ENCODE data around the gene KCTD12. TPM values are rescaled to one million over a fixed set of nuclear protein-coding genes. Genes with fewer than 3 reads are reported as not detected.
"Not testable (repeated sequence)": the region's sequence is repeated elsewhere in the genome, so short reads cannot be mapped to it uniquely, and the experiment has no call there.

The KCTD12 gene
- polyA plus RNA-seq, 1 experiment, result 2.3 TPM

DNA sequence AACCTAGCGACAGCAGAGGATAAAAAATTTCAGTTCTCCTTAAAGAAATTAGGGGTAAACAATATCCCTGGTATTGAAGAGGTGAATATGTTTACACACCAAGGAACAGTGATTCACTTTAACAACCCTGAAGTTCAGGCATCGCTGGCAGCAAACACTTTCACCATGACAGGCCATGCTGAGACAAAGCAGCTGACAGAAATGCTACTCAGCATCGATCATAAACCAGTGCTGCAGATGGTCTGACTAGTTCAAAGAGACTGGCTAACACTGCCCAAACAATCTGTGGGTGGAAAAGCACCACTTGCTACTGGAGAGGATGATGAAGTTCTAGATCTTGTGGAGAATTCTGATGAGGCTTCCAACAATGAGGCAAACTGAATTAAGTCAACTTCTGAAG, 42.3 kb upstream of the KCTD12 start:
- no peak overlapping the region for H3K4me3 ChIP-seq (ENCODE audit: low read depth, low read length)
- H3K9me3 ChIP-seq (ENCODE audit: control insufficient read depth, insufficient read depth, low read length), result no peaks in the 10 kb centered on the region
- H3K27ac ChIP-seq (ENCODE audit: low read depth, low read length), result no peak overlapping the region
- TF ChIP-seq, protein P1, sequence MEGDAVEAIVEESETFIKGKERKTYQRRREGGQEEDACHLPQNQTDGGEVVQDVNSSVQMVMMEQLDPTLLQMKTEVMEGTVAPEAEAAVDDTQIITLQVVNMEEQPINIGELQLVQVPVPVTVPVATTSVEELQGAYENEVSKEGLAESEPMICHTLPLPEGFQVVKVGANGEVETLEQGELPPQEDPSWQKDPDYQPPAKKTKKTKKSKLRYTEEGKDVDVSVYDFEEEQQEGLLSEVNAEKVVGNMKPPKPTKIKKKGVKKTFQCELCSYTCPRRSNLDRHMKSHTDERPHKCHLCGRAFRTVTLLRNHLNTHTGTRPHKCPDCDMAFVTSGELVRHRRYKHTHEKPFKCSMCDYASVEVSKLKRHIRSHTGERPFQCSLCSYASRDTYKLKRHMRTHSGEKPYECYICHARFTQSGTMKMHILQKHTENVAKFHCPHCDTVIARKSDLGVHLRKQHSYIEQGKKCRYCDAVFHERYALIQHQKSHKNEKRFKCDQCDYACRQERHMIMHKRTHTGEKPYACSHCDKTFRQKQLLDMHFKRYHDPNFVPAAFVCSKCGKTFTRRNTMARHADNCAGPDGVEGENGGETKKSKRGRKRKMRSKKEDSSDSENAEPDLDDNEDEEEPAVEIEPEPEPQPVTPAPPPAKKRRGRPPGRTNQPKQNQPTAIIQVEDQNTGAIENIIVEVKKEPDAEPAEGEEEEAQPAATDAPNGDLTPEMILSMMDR (IDR thresholded peaks at IDR 0.05; ENCODE audit: low read depth, low read length), result no peak
- POLR2A ChIA-PET, result no interaction called here
- peaks cover 3% of the 10 kb centered on the region for H3K27me3 ChIP-seq (ENCODE audit: control insufficient read depth, insufficient read depth, low read length)
- no peak for DNase-seq (ENCODE audit: low read depth, low spot score)
- CTCF ChIA-PET, result interaction anchor here (0.5 kb wide), 1 partner anchor 238 kb away, joined by 5 read pairs; no protein-coding TSS in a partner anchor

DNA sequence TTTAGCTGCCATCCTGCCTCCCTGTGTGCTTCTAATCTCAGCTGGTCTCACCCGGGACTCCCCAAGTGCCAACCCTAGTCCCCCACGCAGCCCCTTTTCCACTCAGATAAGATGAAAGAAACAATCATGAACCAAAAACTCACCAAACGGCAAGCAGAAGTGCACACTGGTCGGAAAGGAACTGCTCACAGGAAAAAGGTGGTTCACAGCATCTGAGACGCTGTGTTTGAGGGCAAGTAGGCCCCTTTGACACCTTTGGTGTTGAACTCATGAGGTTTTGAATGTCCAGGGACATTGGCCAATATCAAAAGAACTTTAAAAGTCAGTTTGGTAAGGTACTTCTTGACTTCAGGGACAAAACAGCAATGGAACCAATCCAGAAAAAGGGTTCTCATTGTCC, 41.8 kb upstream of the KCTD12 start:
- ChIA-PET POLR2A (no interaction called here), CTCF (interaction anchor here (0.9 kb wide), 1 partner anchor 52 kb away, joined by 3 read pairs; no protein-coding TSS in a partner anchor)
- H3K27me3 ChIP-seq (ENCODE audit: control insufficient read depth, insufficient read depth, low read length), result peaks cover 7% of the 10 kb centered on the region
- H3K9me3 ChIP-seq (ENCODE audit: control insufficient read depth, insufficient read depth, low read length), result no peaks in the 10 kb centered on the region
- TF ChIP-seq, protein P1 (IDR thresholded peaks at IDR 0.05; ENCODE audit: low read depth, low read length), result no peak
- no peak overlapping the region for H3K4me3 ChIP-seq (ENCODE audit: low read depth, low read length)
- no peak overlapping the region for H3K27ac ChIP-seq (ENCODE audit: low read depth, low read length)
- no peak for DNase-seq (ENCODE audit: low read depth, low spot score)

DNA sequence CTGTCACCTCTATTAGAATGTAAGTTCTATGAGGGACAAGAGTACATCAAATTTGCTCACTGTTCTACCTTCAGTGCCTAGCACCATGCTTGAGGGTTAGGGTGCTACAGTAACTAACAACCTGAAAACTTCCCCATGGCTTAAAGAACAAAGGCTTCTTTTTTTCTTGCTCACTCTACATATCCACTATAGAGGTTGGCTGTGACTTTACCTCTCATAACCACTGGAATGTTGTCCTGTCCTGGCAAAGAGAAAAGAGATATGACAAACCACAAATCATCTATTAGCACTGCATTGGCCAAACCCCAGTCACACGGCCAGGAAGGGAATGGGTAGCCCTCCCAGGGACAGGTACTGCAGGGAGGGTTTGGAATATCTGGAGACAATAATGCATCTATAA, 38.9 kb upstream of the KCTD12 start:
- ChIA-PET CTCF (interaction anchor here (1.6 kb wide), 1 partner anchor 21 kb away, joined by 5 read pairs; no protein-coding TSS in a partner anchor), POLR2A (no interaction called here)
- DNase-seq (ENCODE audit: low read depth, low spot score), result no peak

DNA sequence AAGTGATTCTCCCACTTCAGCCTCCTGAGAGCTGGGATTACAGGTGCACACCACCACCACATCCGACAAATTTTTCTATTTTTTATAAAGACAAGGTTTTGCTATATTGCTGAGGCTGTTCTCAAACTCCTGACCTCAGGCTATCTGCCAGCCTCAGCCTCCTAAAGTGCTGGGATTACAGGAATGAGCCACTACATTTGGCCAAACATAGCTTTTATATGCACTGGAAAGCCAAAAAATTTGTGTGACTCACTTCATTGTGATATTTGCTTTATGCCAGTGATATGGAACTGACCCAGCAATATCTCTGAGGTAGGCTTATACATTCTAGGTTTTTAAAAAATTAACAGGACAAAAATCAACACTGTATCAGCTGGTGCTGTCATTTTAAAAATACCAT, 35.3 kb upstream of the KCTD12 start:
- Histone ChIP-seq H3K27ac (ENCODE audit: low read depth, low read length) (no peak overlapping the region), H3K27me3 (ENCODE audit: control insufficient read depth, insufficient read depth, low read length) (peaks cover 11% of the 10 kb centered on the region), H3K4me3 (ENCODE audit: low read depth, low read length) (no peak overlapping the region), H3K9me3 (ENCODE audit: control insufficient read depth, insufficient read depth, low read length) (no peaks in the 10 kb centered on the region)
- TF ChIP-seq, protein P1 (IDR thresholded peaks at IDR 0.05; ENCODE audit: low read depth, low read length), result no peak
- ChIA-PET CTCF (interaction anchor here (0.6 to 1.5 kb wide), 2 partner anchors 12 to 18 kb away, joined by 3 read pairs; no protein-coding TSS in a partner anchor), POLR2A (no interaction called here)
- no peak for DNase-seq (ENCODE audit: low read depth, low spot score)

More for the DNA sequence above, 38.9 kb upstream of the KCTD12 start:
- TF ChIP-seq, protein P1 (IDR thresholded peaks at IDR 0.05; ENCODE audit: low read depth, low read length), result no peak
- H3K27ac ChIP-seq (ENCODE audit: low read depth, low read length), result no peak overlapping the region
- no peak overlapping the region for H3K4me3 ChIP-seq (ENCODE audit: low read depth, low read length)
- no peaks in the 10 kb centered on the region for H3K9me3 ChIP-seq (ENCODE audit: control insufficient read depth, insufficient read depth, low read length)
- peaks cover 11% of the 10 kb centered on the region for H3K27me3 ChIP-seq (ENCODE audit: control insufficient read depth, insufficient read depth, low read length)

DNA sequence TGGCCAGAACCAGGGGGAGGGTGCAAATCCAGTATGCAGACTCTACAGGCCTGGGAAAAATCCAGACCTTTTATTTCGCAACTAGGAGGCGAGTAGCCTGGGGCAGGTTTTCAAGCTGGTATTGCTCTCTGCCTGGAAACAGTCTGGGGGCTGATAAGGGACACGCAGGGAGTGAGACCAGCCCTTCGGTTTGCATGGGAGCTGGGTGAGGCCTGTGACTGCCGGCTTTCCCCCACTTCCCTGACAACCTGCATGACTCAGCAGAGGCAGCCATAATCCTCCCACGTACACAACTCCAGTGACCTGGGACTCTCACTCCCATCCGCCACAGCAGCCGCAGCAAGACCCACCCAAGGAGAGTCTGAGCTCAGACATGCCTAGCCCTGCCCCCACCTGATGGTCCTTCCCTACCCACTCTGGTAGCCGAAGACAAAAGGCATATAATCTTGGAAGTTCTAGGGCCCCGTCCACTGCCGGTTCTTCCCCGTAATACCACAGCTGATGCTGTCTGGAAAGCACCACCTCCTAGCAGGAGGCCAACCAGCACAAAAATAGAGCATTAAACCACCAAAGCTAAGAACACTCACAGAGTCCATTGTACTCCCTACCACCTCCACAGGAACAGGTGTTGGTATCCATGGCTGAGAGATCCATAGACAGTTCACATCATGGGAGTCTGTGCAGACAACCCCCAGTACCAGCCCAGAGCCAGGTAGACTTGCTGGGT, 31.7 kb upstream of the KCTD12 start:
- H3K9me3 ChIP-seq (ENCODE audit: control insufficient read depth, insufficient read depth, low read length); CTCF ChIA-PET; H3K27ac ChIP-seq (ENCODE audit: low read depth, low read length); H3K27me3 ChIP-seq (ENCODE audit: control insufficient read depth, insufficient read depth, low read length); DNase-seq (ENCODE audit: low read depth, low spot score); H3K4me3 ChIP-seq (ENCODE audit: low read depth, low read length); POLR2A ChIA-PET: not testable (repeated sequence)

Data from AG04450 (cell line).